CD4-positive, alpha-beta T cell treated with Interleukin-2 at 100 ng/mL for 4 hours (primary cell): ENCODE data around the gene HINFP.
A peak's percentile ranks its signal among the peaks of the same experiment; 100 is the strongest.
"Not testable (repeated sequence)": the region's sequence is repeated elsewhere in the genome, so short reads cannot be mapped to it uniquely, and the experiment has no call there.

Source experiments
- DNase-seq: peaks from one replicate; pipeline ENCODE4 v3.0.0-alpha.2; 2020; ENCODE audit warnings: low spot score

Gene HINFP

GRCh38 chr11:119100246-119100970, 21.0 kb upstream of the HINFP start:
- DNase-seq = peak; percentile 24

GRCh38 chr11:119100994-119101758, 20.2 kb upstream of the HINFP start:
- no peak for DNase-seq

GRCh38 chr11:119101759-119102423, 19.5 kb upstream of the HINFP start, which contains the start of gene DPAGT1:
Gene DPAGT1 (minus strand): TSS chr11:119101853. CDS start chr11:119101655, 198 bp downstream.
- peak; percentile 87 for DNase-seq

DNA sequence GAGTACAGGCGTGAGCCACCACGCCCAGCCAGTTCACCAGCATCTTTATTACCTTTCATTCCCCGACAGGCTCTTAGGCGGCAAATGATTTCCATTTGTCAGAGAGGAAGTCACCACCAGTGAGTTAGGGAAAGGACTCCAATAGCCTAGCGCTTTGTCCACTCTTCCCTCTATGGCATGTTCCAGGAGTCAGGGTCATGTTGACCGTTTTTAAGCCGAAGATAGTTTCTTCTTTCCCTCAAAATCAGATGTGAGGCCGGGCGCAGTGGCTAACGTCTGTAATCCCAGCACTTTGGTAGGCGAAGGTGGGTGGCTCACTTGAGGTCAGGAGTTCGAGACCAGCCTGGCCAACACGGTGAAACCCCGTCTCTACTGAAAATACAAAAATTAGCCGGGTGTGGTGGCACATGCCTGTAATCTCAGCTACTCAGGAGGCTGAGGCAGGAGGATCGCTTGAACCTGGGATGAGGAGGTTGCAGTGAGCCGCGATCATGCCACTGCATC, 18.2 kb upstream of the HINFP start:
- not testable (repeated sequence) for DNase-seq

GRCh38 chr11:119103793-119104192, 17.6 kb upstream of the HINFP start:
- DNase-seq = no peak

DNA sequence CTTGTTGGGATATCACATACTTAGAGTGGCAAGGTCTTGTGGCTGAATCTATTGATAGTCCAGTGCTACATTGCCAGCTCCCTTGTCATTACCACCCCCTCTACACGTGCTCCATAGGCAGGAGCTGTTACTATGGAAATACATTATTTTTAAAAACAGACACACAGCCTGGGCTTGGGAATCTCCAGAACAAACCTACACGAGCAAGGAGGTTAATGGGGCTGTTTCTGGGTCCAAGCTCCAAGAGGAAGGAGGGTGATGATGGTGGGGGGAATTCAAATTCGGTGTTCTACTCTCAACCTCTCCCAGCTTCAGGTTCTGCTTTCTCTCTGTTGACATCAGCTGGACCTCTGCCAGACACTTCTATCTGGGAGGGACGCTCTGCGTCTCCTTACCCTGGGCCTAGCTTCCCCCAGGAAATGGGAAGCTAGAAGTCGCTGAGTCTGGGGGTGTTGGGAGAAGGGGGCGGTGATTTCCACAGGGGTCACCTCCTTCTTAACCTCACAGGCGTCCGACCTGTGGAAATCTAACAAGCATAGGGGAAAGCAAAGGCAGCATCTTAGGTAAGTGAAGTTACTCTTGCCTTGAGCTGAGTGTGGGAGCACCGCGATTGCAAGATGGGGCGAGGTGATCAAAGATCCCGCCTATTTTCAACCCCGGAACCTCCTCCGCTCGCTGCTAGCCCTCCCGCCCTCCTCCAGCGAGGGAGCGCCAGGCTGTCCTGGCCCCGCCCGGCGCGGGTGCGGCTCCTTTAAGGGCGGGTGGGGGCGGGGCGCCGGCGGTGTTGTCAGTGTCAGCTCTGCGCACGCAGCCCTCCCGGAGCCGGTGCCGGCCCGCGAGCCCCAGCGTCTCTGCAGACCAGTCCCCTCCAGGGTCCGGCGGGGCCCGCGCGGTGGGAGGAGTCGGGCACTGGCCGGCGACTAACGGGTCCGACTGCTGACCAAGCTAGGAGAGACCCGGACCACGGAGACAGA, 14.5 kb upstream of the HINFP start, which contains the start of gene C2CD2L:
C2CD2L (plus strand) TSS at position 781 of the 974 bp plus-strand sequence. CDS start 398 bp downstream, outside the sequence.
- DNase-seq = peak; percentile 89

DNA sequence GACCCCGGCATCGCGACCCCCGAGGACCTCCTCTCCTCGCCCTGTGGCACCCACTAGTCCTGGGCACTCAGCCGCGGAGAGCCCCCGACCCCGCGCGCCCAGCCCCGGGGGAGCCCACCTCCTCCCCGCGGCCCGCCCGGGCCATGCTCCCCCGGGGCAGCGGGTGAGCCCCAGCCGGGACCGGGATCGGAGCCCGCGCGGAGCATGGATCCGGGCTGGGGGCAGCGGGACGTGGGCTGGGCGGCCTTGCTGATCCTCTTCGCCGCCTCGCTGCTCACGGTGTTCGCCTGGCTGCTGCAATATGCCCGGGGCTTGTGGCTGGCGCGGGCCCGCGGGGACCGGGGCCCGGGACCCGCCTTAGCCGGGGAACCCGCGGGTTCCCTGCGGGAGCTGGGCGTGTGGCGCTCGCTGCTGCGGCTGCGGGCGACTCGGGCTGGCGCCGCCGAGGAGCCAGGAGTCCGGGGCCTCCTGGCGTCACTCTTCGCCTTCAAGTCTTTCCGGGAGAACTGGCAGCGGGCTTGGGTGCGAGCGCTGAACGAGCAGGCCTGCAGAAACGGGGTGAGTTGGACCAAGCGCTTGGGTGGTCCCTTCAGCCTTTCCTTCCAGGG, 13.7 kb upstream of the HINFP start:
- DNase-seq = no peak

DNA sequence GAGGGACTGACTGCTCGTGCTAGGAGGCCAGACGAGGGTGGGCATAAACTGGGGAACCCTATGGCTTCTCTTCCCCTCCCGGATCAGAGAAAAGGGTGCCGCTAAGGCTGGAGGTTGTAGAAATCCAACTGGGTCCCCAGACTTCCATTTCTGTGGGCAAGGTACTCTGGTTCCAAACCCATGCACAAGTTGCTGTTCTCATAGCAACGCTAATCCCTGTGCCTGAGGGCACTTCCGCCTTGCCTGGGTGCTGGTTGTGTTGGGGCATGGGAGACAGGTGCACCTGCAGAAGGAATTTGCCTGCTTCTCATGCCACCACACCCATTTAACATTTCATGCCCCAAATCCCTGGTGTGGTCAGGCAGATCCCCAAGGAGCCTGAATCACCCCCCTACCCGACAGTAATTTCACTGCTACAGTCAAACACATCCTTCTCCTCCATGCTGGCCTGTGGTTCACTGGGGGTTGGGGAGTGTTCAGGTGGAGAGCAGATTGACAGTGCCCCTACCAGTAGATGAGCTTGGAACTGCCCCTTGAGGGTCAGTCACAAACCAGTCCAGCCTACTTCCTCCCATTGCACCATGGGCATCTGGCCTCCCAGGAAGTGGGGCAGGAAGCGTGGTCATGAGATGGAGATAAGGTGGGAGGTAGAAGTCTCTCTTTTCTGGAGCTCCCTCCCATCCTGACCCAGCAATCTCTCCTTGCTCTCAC, 13.1 kb upstream of the HINFP start:
- peak; percentile 26 for DNase-seq

GRCh38 chr11:119108857-119109221, 12.5 kb upstream of the HINFP start:
- no peak for DNase-seq

- no peak for DNase-seq
Measured at GRCh38 chr11:119109843-119110242, 11.5 kb upstream of the HINFP start.

DNA sequence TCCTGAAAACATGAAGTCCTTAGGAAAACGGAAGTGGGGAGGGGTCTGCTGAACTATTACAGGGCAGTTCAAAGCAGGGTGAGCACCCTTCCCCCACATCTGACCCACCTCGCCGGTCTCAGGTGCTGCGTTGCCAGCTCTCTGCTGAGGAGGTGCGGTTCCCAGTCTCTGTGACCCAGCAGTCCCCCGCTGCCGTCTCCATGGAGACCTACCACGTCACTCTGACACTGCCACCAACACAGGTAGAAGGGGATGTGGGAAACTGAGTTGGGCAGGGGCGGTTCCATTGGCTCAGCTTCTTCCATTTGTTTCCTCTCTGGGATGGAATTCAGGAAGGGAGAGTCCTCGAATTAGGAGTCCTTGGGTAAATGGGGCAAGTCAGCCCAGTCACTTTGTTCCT, 10.9 kb upstream of the HINFP start:
- no peak for DNase-seq

DNA sequence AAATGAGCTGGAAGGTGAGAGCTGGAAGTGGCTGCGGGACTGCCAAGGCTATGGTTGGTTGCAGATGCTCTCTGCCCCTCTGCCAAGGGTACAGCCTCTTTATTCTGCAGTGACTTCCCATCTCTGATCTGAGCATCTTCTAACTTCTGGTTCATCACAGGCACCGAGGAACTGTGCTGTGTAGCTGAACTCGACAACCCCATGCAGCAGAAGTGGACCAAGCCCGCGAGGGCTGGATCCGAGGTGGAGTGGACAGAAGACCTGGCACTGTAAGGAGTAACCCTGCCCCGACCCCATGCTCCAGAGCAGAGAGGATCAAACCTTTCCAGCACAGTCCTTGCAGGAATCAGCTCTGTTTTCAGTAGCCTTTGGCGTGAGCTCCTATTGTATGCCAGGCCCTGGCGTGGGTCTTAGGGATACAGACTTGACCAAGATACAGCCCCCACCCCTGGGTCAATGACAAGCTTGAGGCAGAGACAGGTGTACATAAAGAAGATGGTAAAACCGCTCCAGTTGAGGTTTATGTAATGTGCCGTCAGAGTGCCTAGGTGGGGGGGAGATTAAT, 9.9 kb upstream of the HINFP start:
- no peak for DNase-seq

DNA sequence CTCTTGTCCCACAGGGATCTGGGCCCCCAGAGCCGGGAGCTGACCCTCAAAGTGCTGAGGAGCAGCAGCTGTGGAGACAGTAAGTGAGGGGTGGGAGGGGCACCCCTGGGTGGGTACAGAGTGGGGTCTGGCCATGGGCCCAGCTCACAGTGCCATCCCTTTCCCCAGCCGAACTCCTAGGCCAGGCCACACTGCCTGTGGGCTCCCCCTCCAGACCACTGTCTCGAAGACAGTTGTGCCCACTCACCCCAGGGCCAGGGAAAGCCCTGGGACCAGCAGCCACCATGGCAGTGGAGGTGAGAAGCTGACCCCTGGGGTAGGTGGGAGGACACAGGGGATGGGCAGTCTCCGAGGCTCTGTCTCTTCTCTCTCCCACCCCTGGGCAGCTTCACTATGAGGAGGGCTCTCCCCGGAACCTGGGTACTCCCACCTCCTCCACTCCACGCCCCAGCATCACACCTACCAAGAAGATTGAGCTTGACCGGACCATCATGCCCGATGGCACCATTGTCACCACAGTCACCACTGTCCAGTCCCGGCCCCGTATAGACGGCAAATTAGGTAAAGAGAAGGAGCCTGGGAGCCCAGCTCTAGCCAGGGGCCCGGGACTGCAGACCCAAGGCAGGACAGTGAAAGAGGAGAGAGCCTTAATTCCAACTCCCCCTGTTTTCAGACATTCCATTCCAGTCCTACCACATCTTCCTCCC, 8.9 kb upstream of the HINFP start:
- no peak for DNase-seq

DNA sequence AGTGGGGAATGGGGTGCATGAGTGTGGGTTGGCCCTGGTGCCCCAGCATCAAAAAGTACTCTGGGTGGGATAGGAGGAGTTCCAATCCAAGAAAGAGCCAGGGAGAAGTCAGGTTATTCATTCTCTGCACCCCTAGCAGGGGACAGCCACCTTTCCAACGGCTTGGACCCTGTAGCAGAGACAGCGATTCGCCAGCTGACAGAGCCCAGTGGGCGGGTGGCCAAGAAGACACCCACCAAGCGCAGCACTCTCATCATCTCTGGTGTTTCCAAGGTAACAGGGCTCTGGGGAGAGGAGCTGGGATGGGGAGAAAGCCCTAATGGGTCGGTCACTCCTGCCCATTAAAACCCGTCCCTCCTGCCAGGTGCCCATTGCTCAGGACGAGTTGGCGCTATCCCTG, 7.7 kb upstream of the HINFP start:
- DNase-seq = no peak

DNA sequence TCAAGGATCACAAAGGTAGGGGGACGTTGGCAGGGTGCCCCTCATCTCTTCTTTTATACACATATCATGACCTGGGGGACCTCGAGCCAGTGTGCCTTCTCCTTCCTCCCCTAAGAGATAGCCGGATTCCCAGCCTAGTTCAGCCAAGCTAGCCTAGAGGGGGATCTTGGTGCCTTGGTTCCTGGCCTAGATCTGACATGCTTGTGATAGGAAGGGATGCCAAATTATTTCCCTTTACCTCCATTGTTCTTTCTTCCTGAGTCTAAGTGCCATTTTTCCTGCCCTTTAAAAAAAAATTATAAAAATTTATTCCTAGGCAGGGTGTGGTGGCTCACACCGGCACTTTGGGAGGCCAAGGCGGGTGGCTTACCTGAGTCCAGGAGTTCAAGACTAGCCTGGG, 7.0 kb upstream of the HINFP start:
- no peak for DNase-seq

- DNase-seq = peak; percentile 44
Measured at GRCh38 chr11:119115484-119116234, 5.7 kb upstream of the HINFP start.

DNA sequence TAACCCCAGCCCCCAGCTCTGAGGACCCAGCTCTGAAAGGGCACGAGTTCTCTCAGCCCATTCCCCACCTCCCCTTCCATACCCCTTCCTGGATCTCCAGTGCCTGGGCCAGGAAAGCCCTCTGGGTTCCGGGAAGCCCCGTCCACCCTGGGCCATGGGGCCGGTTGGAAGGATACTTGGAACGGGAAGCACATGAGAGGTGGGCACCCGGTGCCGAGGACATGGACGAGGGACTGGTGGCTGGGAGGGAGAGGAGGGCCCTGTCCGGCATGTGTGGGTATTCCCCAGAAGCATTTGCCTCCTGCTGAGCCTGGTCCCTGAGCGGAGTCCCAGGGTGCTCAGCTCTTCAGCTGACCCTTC, 5.2 kb upstream of the HINFP start:
- DNase-seq = no peak

DNA sequence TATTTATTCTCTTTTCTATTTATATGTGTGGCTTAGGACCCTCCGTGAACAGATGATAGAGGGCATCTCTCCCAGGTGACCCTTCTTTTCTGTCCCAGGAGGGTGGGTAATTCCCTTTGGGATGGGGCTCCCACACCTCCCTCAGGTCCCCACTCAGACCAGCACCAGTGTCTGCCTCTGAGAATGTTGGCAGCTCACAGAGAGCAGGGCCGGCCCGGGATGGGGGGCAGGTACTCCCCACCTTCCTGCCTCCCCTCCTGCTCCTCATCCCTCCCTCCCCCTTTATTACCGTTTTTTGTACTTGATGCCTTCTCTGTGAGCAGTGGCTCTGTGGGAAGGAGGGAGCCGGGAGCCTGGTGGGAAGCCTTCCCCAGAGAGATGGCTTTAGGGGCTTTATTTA, 4.8 kb upstream of the HINFP start:
- DNase-seq = no peak
